Mesendoderm (in vitro differentiated cells): ENCODE data around the gene SYNJ2.

ENCODE experiments used
- DNase-seq: peaks from one replicate; pipeline ENCODE4 v3.0.0; 2013
- H2AK5ac ChIP-seq: 2 replicates; pipeline ENCODE4 v1.6.1; 2013; ENCODE audit warnings: low read length, inconsistent platforms
- H2BK120ac ChIP-seq: 2 replicates; pipeline ENCODE4 v1.6.1; 2013; ENCODE audit warnings: low read depth, mild to moderate bottlenecking, low read length, moderate library complexity, mixed read lengths
- H2BK15ac ChIP-seq: replicated peaks from 2 replicates; pipeline ENCODE4 v1.6.1; 2013; ENCODE audit warnings: low read depth, mild to moderate bottlenecking, moderate library complexity
- H2BK5ac ChIP-seq: 2 replicates; pipeline ENCODE4 v1.6.1; 2013; ENCODE audit warnings: low read length, inconsistent platforms
- H3K18ac ChIP-seq: 2 replicates; pipeline ENCODE4 v1.6.1; 2013; ENCODE audit warnings: mild to moderate bottlenecking, low read length, mixed read lengths
- H3K23ac ChIP-seq: one replicate; pipeline ENCODE4 v1.6.1; 2013; ENCODE audit warnings: low read length
- H3K27ac ChIP-seq: 2 replicates; pipeline ENCODE4 v1.5.1; 2013; ENCODE audit warnings: low read depth, mild to moderate bottlenecking, inconsistent platforms, low read length, moderate library complexity
- H3K27me3 ChIP-seq: 2 replicates; pipeline ENCODE4 v1.6.1; 2013; ENCODE audit warnings: low read length, control low read depth, mild to moderate bottlenecking, inconsistent platforms; ENCODE audit not compliant: insufficient read depth, poor library complexity
- H3K36me3 ChIP-seq: 2 replicates; pipeline ENCODE4 v1.6.1; 2013; ENCODE audit warnings: low read length, inconsistent platforms; ENCODE audit not compliant: control insufficient read depth, insufficient read depth
- H3K4ac ChIP-seq: one replicate; pipeline ENCODE4 v1.6.1; 2013; ENCODE audit warnings: low read depth, mild to moderate bottlenecking, low read length, moderate library complexity
- H3K4me1 ChIP-seq: 2 replicates; pipeline ENCODE4 v1.6.1; 2013; ENCODE audit warnings: low read depth, low read length, inconsistent platforms; ENCODE audit not compliant: control insufficient read depth
- H3K4me2 ChIP-seq: 2 replicates; pipeline ENCODE4 v1.6.1; 2013; ENCODE audit warnings: low read length
- H3K4me3 ChIP-seq: 2 replicates; pipeline ENCODE4 v1.5.1; 2013; ENCODE audit warnings: mild to moderate bottlenecking, low read length
- H3K56ac ChIP-seq: one replicate; pipeline ENCODE4 v1.6.1; 2013; ENCODE audit warnings: low read length
- H3K79me1 ChIP-seq: 2 replicates; pipeline ENCODE4 v1.6.1; 2013; ENCODE audit warnings: low read length, inconsistent platforms
- H3K79me2 ChIP-seq: 2 replicates; pipeline ENCODE4 v1.6.1; 2013; ENCODE audit warnings: mild to moderate bottlenecking, low read length; ENCODE audit not compliant: control insufficient read depth, insufficient read depth
- H3K9ac ChIP-seq: 2 replicates; pipeline ENCODE4 v1.6.1; 2013; ENCODE audit warnings: low read length, inconsistent platforms
- H4K5ac ChIP-seq: one replicate; pipeline ENCODE4 v1.6.1; 2013; ENCODE audit warnings: low read length
- H4K8ac ChIP-seq: one replicate; pipeline ENCODE4 v1.6.1; 2013; ENCODE audit warnings: low read depth, mild to moderate bottlenecking, control low read depth, low read length, moderate library complexity
- WGBS: extraction: QIAGEN DNeasy Blood & Tissue Kit; methylation state at CpG from one replicate; pipeline ENCODE4 v1.1.7; 2013; ENCODE audit warnings: low lambda C conversion rate, missing lambda C conversion rate; ENCODE audit not compliant: insufficient coverage; ENCODE audit errors: extremely low coverage; 5-methylcytosine and 5-hydroxymethylcytosine counted together

The SYNJ2 gene

GRCh38 chr6:157961153-157961831, 20.4 kb upstream of the SYNJ2 start:
- WGBS = no CpG with 5 or more reads among the region's 5 CpGs
- H2BK15ac ChIP-seq = no peak overlapping the region
- H3K4me1 ChIP-seq = no peaks in the 10 kb centered on the region
- H4K8ac ChIP-seq = no peak overlapping the region
- H2AK5ac ChIP-seq = no peak overlapping the region
- H3K79me1 ChIP-seq = no peaks in the 10 kb centered on the region
- H3K36me3 ChIP-seq = no peaks in the 10 kb centered on the region
- no peaks in the 10 kb centered on the region for H3K79me2 ChIP-seq
- no peak overlapping the region for H3K27ac ChIP-seq
- H3K4me3 ChIP-seq = no peak overlapping the region
- H2BK5ac ChIP-seq = no peak overlapping the region
- H3K27me3 ChIP-seq = no peaks in the 10 kb centered on the region
- no peak overlapping the region for H3K56ac ChIP-seq
- no peak overlapping the region for H3K4ac ChIP-seq
- DNase-seq = no peak
- no peak overlapping the region for H3K4me2 ChIP-seq
- H2BK120ac ChIP-seq = no peak overlapping the region
- no peak overlapping the region for H3K18ac ChIP-seq
- H3K9ac ChIP-seq = no peak overlapping the region
- H4K5ac ChIP-seq = no peak overlapping the region
- no peak overlapping the region for H3K23ac ChIP-seq

GRCh38 chr6:157961832-157962575, 19.7 kb upstream of the SYNJ2 start:
- Histone ChIP-seq H3K18ac (no peak overlapping the region), H3K79me2 (no peaks in the 10 kb centered on the region), H3K56ac (no peak overlapping the region), H3K9ac (no peak overlapping the region), H2BK5ac (no peak overlapping the region), H2BK15ac (no peak overlapping the region), H3K79me1 (no peaks in the 10 kb centered on the region), H2BK120ac (no peak overlapping the region), H2AK5ac (no peak overlapping the region), H4K8ac (no peak overlapping the region), H3K4ac (no peak overlapping the region), H3K27ac (no peak overlapping the region), H3K27me3 (no peaks in the 10 kb centered on the region), H3K36me3 (no peaks in the 10 kb centered on the region), H3K4me2 (no peak overlapping the region), H4K5ac (no peak overlapping the region), H3K4me1 (no peaks in the 10 kb centered on the region), H3K23ac (no peak overlapping the region), H3K4me3 (no peak overlapping the region)
- WGBS = no CpG with 5 or more reads among the region's 13 CpGs
- no peak for DNase-seq

- Histone ChIP-seq H3K79me2 (no peaks in the 10 kb centered on the region), H3K4ac (no peak overlapping the region), H3K27me3 (no peaks in the 10 kb centered on the region), H3K4me1 (no peaks in the 10 kb centered on the region), H3K27ac (no peak overlapping the region), H3K4me3 (no peak overlapping the region), H2BK120ac (no peak overlapping the region), H3K36me3 (no peaks in the 10 kb centered on the region), H4K5ac (no peak overlapping the region), H3K79me1 (no peaks in the 10 kb centered on the region), H4K8ac (no peak overlapping the region), H2AK5ac (no peak overlapping the region), H2BK5ac (no peak overlapping the region), H3K56ac (no peak overlapping the region), H3K4me2 (no peak overlapping the region), H3K18ac (no peak overlapping the region), H3K9ac (no peak overlapping the region), H3K23ac (no peak overlapping the region), H2BK15ac (no peak overlapping the region)
- no CpG with 5 or more reads among the region's 12 CpGs for WGBS
- no peak for DNase-seq
Observed at GRCh38 chr6:157962601-157963302, 18.9 kb upstream of the SYNJ2 start.

- no peak overlapping the region for H3K9ac ChIP-seq
- no peak overlapping the region for H3K4ac ChIP-seq
- H3K79me2 ChIP-seq = no peaks in the 10 kb centered on the region
- no peak for DNase-seq
- H3K4me3 ChIP-seq = no peak overlapping the region
- no peaks in the 10 kb centered on the region for H3K79me1 ChIP-seq
- H2BK5ac ChIP-seq = no peak overlapping the region
- H3K18ac ChIP-seq = no peak overlapping the region
- no peaks in the 10 kb centered on the region for H3K4me1 ChIP-seq
- H3K56ac ChIP-seq = no peak overlapping the region
- H2BK120ac ChIP-seq = no peak overlapping the region
- H3K27me3 ChIP-seq = no peaks in the 10 kb centered on the region
- no peak overlapping the region for H2BK15ac ChIP-seq
- no peak overlapping the region for H2AK5ac ChIP-seq
- no peak overlapping the region for H4K5ac ChIP-seq
- H3K27ac ChIP-seq = no peak overlapping the region
- no peak overlapping the region for H3K4me2 ChIP-seq
- whole genome bisulfite sequencing = no CpG with 5 or more reads among the region's 3 CpGs
- no peak overlapping the region for H3K23ac ChIP-seq
- H3K36me3 ChIP-seq = no peaks in the 10 kb centered on the region
- H4K8ac ChIP-seq = no peak overlapping the region
Observed at GRCh38 chr6:157964100-157964499, 17.6 kb upstream of the SYNJ2 start.

- no peak overlapping the region for H3K9ac ChIP-seq
- no peaks in the 10 kb centered on the region for H3K79me2 ChIP-seq
- no peaks in the 10 kb centered on the region for H3K4me1 ChIP-seq
- H3K4me2 ChIP-seq = no peak overlapping the region
- H3K27me3 ChIP-seq = no peaks in the 10 kb centered on the region
- H2AK5ac ChIP-seq = no peak overlapping the region
- no peak overlapping the region for H4K8ac ChIP-seq
- H3K56ac ChIP-seq = no peak overlapping the region
- H3K4ac ChIP-seq = no peak overlapping the region
- H3K27ac ChIP-seq = no peak overlapping the region
- WGBS = no CpG with 5 or more reads among the region's 3 CpGs
- no peaks in the 10 kb centered on the region for H3K36me3 ChIP-seq
- H2BK15ac ChIP-seq = no peak overlapping the region
- no peak overlapping the region for H2BK5ac ChIP-seq
- no peak for DNase-seq
- no peak overlapping the region for H3K23ac ChIP-seq
- H4K5ac ChIP-seq = no peak overlapping the region
- H2BK120ac ChIP-seq = no peak overlapping the region
- no peak overlapping the region for H3K4me3 ChIP-seq
- no peaks in the 10 kb centered on the region for H3K79me1 ChIP-seq
- no peak overlapping the region for H3K18ac ChIP-seq
Observed at GRCh38 chr6:157965387-157965786, 16.3 kb upstream of the SYNJ2 start.
